Measurements from ENCODE around the gene GYPC.

DNA sequence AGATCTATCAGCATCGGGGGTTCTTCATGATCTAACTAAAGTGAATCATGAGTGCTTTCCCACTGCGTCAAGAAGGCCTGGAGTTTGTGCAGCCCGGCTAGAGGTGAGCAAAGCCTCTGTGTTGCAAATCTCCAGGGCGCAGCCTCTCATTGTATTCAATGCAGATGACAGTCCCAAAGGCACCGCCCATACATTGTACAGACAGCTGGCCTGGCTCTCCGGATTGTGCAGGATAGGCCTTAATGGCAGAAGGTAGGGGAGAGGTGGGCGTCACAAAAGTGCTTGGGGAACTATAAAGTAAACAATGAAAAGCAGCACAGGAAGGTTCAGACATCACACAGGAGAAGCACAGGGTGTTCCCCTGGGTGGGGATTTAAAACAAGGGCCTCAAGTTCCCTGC, 907 bp upstream of the GYPC start:
- TF ChIP-seq, protein P1, sequence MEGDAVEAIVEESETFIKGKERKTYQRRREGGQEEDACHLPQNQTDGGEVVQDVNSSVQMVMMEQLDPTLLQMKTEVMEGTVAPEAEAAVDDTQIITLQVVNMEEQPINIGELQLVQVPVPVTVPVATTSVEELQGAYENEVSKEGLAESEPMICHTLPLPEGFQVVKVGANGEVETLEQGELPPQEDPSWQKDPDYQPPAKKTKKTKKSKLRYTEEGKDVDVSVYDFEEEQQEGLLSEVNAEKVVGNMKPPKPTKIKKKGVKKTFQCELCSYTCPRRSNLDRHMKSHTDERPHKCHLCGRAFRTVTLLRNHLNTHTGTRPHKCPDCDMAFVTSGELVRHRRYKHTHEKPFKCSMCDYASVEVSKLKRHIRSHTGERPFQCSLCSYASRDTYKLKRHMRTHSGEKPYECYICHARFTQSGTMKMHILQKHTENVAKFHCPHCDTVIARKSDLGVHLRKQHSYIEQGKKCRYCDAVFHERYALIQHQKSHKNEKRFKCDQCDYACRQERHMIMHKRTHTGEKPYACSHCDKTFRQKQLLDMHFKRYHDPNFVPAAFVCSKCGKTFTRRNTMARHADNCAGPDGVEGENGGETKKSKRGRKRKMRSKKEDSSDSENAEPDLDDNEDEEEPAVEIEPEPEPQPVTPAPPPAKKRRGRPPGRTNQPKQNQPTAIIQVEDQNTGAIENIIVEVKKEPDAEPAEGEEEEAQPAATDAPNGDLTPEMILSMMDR (IDR thresholded peaks at IDR 0.05; ENCODE audit: insufficient read depth, low read length) = no peak
- TF ChIP-seq, protein P2, sequence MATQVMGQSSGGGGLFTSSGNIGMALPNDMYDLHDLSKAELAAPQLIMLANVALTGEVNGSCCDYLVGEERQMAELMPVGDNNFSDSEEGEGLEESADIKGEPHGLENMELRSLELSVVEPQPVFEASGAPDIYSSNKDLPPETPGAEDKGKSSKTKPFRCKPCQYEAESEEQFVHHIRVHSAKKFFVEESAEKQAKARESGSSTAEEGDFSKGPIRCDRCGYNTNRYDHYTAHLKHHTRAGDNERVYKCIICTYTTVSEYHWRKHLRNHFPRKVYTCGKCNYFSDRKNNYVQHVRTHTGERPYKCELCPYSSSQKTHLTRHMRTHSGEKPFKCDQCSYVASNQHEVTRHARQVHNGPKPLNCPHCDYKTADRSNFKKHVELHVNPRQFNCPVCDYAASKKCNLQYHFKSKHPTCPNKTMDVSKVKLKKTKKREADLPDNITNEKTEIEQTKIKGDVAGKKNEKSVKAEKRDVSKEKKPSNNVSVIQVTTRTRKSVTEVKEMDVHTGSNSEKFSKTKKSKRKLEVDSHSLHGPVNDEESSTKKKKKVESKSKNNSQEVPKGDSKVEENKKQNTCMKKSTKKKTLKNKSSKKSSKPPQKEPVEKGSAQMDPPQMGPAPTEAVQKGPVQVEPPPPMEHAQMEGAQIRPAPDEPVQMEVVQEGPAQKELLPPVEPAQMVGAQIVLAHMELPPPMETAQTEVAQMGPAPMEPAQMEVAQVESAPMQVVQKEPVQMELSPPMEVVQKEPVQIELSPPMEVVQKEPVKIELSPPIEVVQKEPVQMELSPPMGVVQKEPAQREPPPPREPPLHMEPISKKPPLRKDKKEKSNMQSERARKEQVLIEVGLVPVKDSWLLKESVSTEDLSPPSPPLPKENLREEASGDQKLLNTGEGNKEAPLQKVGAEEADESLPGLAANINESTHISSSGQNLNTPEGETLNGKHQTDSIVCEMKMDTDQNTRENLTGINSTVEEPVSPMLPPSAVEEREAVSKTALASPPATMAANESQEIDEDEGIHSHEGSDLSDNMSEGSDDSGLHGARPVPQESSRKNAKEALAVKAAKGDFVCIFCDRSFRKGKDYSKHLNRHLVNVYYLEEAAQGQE (IDR thresholded peaks at IDR 0.05; ENCODE audit: insufficient replicate concordance, low read depth) = no peak
- no peak for TF ChIP-seq POLR2AphosphoS5 (IDR thresholded peaks at IDR 0.05; ENCODE audit: low read depth)
- no peak for TF ChIP-seq GABPA (IDR thresholded peaks at IDR 0.05; ENCODE audit: low read depth)
